Cerebellar nuclear complex (tissue), 1 donor: ENCODE measurements around the gene ALAS1.

Experiments
- DNase-seq, 2 experiments: peaks; one replicate each; lab custom pipeline; 2025; lab: John Stamatoyannopoulos, UW

The ALAS1 gene

DNA sequence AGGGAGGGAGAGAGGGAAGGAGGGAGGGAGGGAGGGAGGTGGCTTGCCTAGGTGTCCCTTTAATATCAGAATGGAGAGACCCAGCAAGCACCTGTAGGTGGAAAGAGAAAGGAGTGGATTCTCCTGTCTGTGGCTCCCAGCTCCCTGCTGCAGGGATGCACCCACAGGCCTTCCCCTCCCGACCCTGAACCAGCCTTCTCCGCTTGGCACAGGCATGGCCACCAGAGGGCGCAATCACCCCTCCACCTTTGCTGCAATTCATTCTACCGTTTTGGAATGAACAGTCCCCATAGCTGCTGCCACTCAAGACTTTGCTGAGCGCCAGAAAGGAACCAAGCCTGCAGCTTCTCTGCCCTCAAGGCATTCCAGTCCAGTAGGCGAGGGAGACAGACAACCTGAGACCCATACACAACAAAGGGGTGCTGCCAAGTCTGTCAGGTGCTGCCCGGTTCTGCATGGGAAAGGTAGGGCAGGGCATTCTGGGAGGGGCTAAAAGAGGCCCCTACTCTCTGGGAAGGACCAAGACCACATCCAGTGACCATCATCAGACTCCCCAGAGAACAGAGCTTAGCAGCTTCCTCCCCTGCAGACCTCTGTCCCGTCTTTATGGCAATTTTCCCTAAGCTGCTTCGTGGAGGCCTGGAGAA lies 22.5 kb downstream of the ALAS1 start:
- DNase-seq, result peak; percentile 41 to 81

DNA sequence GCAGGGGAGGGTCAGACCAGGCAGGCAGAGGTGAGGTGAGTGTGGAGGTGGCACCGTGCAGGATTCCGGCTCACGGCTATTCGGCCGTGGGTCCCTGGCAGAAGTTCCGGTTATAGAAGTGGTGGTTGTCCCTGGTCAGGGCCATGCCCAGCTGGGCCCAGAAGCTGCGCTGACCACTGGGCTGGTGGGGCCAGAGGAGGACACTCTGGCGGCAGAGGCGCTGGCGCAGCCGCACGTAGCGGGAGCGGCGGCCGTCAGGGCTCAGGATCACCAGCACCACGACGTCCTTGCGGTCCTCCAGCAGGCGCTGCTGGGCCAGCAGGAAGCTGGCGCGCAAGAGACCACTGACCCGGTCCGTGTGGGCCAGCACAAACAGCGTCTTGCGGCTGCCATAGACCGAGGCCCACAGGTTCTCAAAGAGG lies 23.2 kb downstream of the ALAS1 start:
- no peak for DNase-seq

DNA sequence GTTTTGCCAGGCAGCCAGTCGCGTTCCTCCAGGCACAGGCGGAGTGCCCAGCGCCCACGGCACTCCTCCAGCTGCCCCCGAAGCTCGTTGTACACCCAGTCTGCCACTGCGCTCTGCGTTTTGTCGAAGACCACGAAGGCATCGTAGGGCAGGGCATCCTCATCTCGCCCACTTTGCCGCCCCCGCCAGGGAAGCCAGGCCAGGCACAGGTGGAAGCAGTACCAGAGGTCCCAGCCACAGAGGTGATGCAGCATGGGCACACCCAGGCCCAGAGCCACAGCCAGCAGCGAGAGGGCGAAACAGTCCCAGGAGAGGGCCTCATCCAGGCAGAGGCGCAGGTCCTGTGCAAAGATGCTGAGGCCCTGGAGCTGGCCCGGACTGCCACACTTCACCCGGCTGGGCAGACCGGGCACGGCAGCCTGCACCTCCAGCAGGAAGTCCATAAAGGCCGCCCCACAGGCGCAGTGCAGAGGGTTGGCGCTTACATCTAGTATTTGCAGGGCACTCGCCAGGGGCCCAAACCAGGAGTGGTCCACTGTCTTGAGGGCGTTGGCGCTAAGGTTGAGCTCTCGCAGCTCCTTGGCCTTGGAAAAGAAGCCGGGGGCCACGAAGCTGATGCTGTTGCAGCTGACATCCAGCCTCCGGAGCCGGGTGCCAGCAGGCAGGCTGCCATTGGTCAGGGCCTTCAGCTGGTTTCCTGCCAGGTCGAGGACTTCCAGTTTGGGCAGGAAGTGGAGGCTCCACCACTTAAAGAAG lies 23.8 kb downstream of the ALAS1 start:
- no peak for DNase-seq

DNA sequence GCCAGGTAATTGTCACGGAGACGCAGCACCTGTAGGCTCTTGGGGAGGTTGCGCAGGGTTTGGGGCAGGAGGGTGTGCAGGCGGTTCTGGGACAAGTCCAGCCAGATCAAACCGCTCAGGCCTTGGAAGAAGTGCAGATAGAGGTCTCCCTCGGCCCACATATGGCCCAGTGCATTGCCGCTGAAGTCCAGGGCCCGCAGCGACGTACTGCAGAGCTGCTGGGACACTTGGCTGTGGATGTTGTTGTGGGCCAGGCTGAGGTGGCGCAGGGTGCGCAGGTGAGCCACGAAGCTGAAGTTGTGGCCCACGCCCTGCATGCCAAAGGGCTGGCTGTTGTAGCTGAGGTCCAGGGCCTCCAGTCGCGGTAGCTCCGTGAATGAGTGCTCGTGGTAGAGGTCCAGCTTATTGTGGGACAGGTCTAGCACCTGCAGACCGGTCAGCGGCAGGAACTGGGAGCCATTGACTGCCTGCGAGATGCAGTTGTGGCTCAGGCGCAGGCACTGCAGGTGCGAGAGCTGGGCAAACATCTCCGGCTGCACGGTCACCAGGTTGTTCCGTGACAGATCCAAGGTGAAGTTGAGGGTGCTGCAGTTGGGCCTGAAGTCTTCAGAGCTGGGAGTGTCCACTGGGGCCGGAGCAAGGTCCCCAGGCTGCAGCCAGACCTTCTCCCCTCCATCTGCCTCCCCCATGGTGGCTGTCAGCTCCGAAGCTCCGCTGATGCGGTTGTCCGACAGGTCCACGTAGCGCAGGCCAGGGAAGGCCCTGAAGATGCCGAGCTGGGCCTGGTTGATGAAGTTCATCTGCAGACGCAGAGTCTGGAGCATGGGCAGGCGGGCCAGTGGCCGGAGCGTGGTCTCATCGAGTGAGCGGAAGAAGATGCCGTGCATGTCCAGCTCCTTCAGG lies 24.6 kb downstream of the ALAS1 start:
- no peak for DNase-seq

DNA sequence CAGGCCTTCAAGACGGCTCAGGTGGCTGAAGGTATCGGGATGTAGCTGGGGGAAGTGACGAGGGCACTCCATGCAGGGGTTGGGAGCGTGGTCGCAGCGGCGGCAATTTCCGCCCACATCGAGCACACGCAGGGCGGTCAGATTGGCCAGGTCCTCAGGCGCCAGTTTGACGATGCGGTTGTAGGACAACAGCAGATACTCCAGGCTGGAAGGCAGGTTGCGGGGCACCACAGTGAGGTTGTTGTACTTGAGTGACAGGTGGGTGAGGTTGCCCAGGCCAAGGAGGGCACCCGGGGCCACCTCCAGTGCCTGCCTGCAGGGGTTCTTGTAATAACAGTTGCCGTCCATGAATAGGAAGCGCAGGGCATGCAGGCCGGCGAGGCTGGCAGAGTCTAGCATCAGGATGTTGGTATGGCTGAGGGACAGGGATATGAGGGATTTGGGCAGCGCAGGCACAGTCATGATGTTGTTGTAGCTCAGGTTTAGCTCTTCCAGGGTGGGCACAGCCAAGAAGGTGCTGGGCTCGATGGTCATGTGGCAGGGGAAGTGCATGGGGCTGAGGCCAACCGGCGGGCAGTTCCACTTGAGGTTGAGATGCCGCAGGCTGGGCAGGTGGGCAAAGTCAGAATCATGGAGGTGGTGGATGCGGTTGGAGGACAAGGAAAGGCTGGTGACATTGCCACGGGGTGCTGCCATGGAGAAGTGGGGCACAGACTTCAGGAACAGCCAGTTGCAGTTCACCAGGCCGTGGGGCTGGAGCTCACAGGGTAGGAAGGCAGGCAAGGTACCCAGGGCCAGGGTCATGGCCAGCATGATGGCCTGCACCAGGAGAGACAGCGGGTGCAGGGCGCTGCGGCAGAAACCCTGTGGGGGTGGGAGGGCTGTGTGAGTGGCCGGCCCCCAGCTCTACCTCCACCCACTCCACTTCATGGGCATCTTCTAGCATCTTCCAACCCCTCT lies 25.8 kb downstream of the ALAS1 start:
- DNase-seq, result no peak

DNA sequence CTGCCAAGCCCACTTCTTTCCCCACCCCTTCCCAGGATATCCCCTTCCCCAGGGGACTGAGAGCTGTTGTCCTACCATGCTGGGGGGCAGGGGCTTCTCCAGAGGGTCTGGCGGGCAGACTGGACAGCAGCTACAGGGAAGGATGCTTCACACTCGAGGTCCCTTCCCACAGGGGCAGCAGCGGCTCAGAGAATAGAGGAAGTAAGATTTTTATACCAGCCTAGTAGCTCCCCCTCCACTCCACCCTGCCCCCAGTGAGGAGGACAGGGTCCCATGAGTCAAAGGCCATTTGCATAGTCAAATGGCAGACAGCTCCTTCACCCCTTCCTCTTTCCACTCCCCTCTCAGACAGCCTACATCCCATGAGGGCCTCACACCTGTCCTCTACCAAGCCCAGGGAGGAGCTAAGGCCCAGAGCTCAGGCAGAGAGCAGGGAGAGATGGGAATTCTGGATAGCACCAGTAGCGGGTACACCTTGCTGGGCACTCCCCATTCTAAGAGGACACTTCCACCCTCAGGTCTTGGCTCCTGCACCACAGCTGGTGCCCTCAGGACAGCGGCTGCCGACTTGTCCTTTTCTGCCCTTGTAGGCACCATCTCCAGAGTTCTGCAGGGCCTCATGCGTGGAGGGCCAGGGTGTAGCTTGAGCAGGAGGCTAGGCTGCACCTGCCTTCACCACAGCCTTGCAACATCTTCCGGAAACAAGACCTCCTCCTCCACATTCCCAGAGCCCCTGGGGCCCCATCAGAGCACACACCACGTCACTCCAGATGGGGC lies 27.7 kb downstream of the ALAS1 start, which contains the start of gene TLR9:
Gene TLR9, minus strand, starts transcription at position 194 of the 777 bp plus-strand sequence. Its CDS starts 116 bp downstream, at position 78.
- no peak for DNase-seq

GRCh38 chr3:52226229-52226817 lies 28.4 kb downstream of the ALAS1 start:
- no peak for DNase-seq

DNA sequence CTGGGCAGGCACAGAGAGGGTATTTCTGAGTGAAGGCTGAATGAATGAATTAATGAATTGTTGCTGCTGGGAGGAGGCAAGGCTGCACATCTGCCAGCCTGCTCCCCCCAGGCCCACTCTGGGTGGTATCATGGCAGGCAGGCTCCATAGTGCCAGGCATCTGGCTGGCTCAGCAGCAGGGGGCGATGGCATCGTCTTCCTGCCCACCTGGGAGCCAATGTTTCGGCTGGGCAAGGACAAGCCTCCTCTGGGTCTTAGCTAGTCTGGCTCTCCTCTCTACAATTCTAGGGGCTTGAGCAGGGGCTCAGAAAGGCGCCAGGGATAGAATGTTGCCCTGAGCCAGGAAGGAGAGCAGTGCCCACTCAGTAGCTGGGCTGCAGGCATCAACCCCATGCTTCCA lies 29.2 kb downstream of the ALAS1 start:
- no peak for DNase-seq

DNA sequence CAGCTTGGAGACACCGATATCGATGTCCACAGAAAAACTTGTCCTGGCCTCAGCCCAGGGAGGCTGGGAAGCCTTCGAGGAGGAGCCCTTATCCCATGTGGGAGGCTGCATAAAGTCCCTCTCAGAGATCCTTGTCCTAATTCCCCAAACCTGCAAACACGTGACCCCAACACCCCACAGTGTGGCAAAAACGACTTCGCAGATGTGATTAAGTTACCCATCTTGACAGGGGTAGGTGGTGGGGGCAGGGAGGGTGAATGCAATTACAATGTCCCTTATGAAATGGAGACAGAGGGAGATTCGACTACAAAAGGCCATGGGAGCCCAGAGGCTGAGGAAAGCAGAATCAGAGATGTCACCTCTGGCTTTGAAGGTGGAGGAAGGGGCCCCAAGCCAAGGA lies 29.8 kb downstream of the ALAS1 start:
- no peak for DNase-seq

DNA sequence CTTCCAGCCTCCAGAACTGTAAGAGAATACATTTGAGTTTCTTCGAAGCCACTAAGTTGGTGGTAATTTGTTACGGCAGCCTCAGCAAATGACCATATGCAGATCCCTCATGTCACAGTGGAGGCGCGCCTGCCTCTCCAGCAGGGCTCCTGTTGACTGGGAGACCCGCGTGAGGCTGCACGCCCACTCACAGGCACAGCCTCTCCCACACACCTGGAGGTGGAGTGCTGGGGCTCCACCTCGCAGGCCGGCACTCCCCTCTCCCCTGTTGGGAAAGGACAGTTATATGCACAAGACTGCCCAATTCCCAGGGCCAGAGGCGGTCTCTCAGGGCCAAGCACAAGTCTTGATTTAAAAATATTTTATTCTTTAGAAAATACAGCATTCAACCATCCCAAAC lies 30.3 kb downstream of the ALAS1 start:
- DNase-seq, result no peak

GRCh38 chr3:52228751-52229291 lies 30.9 kb downstream of the ALAS1 start:
- no peak for DNase-seq

GRCh38 chr3:52229656-52230055 lies 31.7 kb downstream of the ALAS1 start:
- DNase-seq, result no peak

GRCh38 chr3:52230461-52230860 lies 32.5 kb downstream of the ALAS1 start:
- DNase-seq, result no peak

DNA sequence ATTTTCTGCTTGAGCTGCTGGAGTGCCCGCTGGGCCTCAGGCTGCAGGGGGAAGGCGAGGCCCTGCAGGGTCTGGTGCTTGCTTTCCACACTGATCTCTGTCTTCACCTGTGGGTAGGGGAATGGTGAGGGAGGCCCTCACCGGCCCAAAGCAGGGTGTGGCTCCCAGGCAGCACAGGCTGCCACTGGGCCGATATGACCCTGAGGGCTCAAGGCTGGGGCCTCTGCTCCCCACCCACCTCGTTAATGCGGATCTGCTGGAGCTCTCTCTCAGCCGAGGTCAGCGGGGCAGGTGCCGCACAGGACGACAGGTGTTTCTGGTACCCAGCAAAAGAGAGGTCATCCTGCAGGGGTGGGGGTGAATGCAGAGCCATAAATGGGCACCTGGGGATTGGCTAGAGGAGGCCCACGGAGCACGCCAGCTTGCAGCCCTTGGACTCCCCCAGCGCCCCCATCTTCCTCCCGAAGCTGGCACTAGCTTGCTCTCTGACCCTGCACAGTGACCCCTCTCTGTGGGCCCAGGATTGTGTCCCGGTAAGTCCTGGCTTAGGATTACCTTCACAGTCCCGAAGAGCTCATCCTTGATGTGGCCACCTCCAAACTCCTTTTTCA lies 33.0 kb downstream of the ALAS1 start:
- no peak for DNase-seq

GRCh38 chr3:52231502-52232278 lies 33.7 kb downstream of the ALAS1 start:
- DNase-seq, result no peak

GRCh38 chr3:52232279-52233107 lies 34.5 kb downstream of the ALAS1 start:
- no peak for DNase-seq

DNA sequence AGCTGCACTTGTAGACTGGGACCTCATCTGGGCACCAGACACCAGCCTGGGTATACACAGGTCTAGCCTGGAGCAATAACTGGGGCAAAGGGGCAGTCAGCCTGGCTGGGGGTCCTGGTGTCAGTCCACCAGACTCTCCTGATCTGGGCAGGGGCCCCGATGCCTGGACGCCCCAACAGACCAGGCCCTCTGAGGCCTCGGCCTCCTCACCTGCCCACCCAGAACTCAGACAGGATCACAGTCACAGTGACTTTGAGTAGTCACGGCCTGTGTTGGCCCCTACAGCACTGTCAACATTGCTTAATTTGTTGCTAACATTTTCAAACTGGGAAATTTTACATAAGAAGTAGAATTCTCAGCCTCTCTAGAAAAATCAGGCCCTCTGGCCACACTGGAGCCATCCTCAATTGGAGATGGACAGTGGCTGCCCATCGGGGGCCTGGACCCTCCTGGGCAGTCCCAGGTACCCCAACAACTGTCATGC lies 35.2 kb downstream of the ALAS1 start:
- DNase-seq, result no peak

DNA sequence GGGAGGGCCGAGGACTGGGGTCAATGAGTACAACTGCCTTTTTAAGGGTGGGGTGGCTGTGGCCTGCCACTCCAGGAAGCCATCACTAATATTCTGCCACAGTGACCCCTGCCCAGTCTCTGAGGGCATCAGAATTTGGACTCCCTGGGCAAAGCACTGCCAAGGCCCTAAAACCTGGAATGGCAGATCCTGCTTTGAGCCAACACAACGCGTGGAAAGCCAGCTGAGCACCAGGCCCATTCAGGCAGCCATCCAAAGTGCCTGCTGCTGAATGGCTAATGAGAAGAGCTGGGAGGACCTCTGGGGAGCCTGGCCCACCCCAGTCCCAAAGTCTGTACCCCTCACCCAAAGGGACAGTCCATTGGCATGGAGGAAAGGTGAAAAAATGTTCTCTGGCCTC lies 36.0 kb downstream of the ALAS1 start:
- DNase-seq, result peak in 1 of 2 experiments; percentile 20
